GM12874 (cell line): ENCODE data around the gene LRRC72.

Experiments used
- TF ChIP-seq, protein P1 (sequence below): IDR thresholded peaks from 2 replicates; pipeline ENCODE4 v1.5.1; 2011; ENCODE audit warnings: low read depth, mild to moderate bottlenecking, control low read depth, low read length, moderate library complexity; ENCODE audit not compliant: insufficient read depth

The LRRC72 gene

GRCh38 chr7:16526742-16527540 is at the start of gene LRRC72:
Gene LRRC72, plus strand, starts transcription at chr7:16526825. Its CDS starts 128 bp downstream, at chr7:16526953.
- TF ChIP-seq, protein P1, sequence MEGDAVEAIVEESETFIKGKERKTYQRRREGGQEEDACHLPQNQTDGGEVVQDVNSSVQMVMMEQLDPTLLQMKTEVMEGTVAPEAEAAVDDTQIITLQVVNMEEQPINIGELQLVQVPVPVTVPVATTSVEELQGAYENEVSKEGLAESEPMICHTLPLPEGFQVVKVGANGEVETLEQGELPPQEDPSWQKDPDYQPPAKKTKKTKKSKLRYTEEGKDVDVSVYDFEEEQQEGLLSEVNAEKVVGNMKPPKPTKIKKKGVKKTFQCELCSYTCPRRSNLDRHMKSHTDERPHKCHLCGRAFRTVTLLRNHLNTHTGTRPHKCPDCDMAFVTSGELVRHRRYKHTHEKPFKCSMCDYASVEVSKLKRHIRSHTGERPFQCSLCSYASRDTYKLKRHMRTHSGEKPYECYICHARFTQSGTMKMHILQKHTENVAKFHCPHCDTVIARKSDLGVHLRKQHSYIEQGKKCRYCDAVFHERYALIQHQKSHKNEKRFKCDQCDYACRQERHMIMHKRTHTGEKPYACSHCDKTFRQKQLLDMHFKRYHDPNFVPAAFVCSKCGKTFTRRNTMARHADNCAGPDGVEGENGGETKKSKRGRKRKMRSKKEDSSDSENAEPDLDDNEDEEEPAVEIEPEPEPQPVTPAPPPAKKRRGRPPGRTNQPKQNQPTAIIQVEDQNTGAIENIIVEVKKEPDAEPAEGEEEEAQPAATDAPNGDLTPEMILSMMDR, result no peak

GRCh38 chr7:16479161-16479560 is 47.5 kb upstream of the LRRC72 start:
- TF ChIP-seq, protein P1, result no peak

- TF ChIP-seq, protein P1, result no peak
Measured at GRCh38 chr7:16479591-16479990, 47.0 kb upstream of the LRRC72 start.

DNA sequence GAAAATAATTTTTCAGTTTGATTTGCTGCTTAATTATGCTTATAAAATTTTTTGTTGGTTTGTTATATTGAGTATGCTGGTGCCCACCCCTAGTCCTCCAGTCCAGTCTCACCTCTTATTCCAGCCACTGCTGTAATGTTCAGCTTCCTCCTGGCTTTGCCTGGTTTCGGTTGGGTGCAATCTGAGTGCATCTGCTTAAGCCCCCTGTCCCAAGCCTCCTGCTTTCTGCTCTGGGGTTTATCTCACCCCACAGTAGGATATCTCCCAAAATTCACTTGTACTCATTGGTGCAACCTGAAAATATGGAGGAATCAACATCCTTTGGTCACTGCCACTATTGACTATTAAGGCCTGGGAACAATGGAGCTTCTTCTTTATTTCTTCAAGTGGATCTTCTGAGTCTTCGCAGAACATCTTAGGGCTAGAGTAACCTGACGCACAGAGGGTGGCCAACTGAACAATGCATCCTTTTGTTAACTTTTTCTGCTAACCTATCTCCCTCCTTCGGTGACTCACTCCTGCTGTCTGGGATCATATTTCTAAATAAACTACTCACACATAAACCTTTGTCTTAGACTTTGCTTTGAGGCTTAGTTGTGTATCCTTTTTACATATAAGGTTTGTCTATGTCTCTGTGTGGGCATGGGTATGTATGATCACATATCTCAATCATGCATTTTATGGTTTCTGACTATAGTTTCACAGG is 42.0 kb upstream of the LRRC72 start:
- TF ChIP-seq, protein P1, result no peak

DNA sequence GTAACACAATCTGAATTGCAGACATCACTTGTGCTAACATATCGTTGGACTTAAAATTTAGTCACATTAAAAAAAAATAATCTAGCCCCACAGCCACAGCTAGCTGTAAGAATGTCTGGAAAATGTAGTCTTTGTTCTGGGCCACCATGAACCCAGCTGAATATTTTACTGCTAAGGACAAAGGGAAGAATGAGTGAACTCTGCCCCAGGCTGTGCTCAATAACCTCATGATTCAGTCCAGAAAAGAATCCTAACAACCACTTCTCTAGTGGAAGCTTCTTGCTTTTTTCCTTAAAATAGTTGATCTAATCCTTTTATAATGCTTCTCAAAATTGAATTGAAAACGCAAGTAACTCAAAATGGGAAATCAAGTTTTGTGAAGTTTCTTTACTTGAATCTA is 35.5 kb upstream of the LRRC72 start:
- TF ChIP-seq, protein P1, result no peak

GRCh38 chr7:16492513-16493062 is 34.0 kb upstream of the LRRC72 start:
- TF ChIP-seq, protein P1, result no peak

- TF ChIP-seq, protein P1, result no peak
Measured at GRCh38 chr7:16493266-16493665, 33.4 kb upstream of the LRRC72 start.
